GM10847 (cell line): ENCODE measurements around the gene OPTN.

Source experiments
- POLR2A ChIP-seq: IDR thresholded peaks from 2 replicates; pipeline ENCODE4 v1.6.1; 2011; ENCODE audit not compliant: insufficient read length; ENCODE audit errors: extremely low read depth

The OPTN gene

GRCh38 chr10:13099666-13100348, at the start of gene OPTN:
Gene OPTN, plus strand, starts transcription at chr10:13100163. Its CDS starts 8,960 bp downstream, at chr10:13109123.
- TF ChIP-seq POLR2A = peak; percentile 44

- TF ChIP-seq POLR2A = no peak
These were observed 48.8 kb upstream of the OPTN start for GRCh38 chr10:13051126-13051694.

GRCh38 chr10:13053794-13054462, 46.0 kb upstream of the OPTN start:
- no peak for TF ChIP-seq POLR2A

GRCh38 chr10:13054844-13055243, 45.1 kb upstream of the OPTN start:
- no peak for TF ChIP-seq POLR2A

GRCh38 chr10:13056456-13057077, 43.4 kb upstream of the OPTN start:
- TF ChIP-seq POLR2A = no peak

- no peak for TF ChIP-seq POLR2A
These were observed 37.2 kb upstream of the OPTN start for GRCh38 chr10:13062803-13063202.

GRCh38 chr10:13066527-13066926, 33.4 kb upstream of the OPTN start:
- TF ChIP-seq POLR2A = no peak

- no peak for TF ChIP-seq POLR2A
These were observed 32.5 kb upstream of the OPTN start for GRCh38 chr10:13067431-13067830.

- TF ChIP-seq POLR2A = no peak
These were observed 31.9 kb upstream of the OPTN start for GRCh38 chr10:13068071-13068470.

GRCh38 chr10:13068484-13068883, 31.5 kb upstream of the OPTN start:
- no peak for TF ChIP-seq POLR2A

GRCh38 chr10:13072339-13072738, 27.6 kb upstream of the OPTN start:
- TF ChIP-seq POLR2A = no peak

GRCh38 chr10:13074563-13075451, 25.2 kb upstream of the OPTN start:
- TF ChIP-seq POLR2A = no peak

GRCh38 chr10:13078912-13079775, 20.8 kb upstream of the OPTN start:
- TF ChIP-seq POLR2A = no peak

- no peak for TF ChIP-seq POLR2A
These were observed 20.2 kb upstream of the OPTN start for GRCh38 chr10:13079776-13080050.
